Cardiac muscle cell (in vitro differentiated cells and primary cell): Measurements from ENCODE around the gene AKIRIN1. TPM values are rescaled to one million over a fixed set of nuclear protein-coding genes. Genes with fewer than 3 reads are reported as not detected.
"Not testable (repeated sequence)": the region's sequence is repeated elsewhere in the genome, so short reads cannot be mapped to it uniquely, and the experiment has no call there.

ENCODE experiments used
- DNase-seq, 2 donors: peaks; one replicate each; pipeline versions ENCODE4 v3.0.0 to v3.0.0-alpha.2; 2010 to 2017; ENCODE audit warnings: low read depth in 1 of 2, low spot score in 1 of 2
- H3K27ac ChIP-seq: fragments of 200-600 bp; sonication (generic); 2 replicates; pipeline ENCODE4 v1.5.1; 2016
- H3K27me3 ChIP-seq: fragments of 200-600 bp; sonication (generic); 2 replicates; pipeline ENCODE4 v1.6.0; 2016; ENCODE audit warnings: control low read depth
- H3K36me3 ChIP-seq: fragments of 200-600 bp; sonication (generic); 2 replicates; pipeline ENCODE4 v1.5.1; 2016; ENCODE audit warnings: control low read depth
- H3K4me1 ChIP-seq: fragments of 200-600 bp; sonication (generic); 2 replicates; pipeline ENCODE4 v1.8.1; 2017; ENCODE audit warnings: low read depth, mild to moderate bottlenecking, mixed run types
- H3K4me3 ChIP-seq: fragments of 200-600 bp; sonication (generic); 2 replicates; pipeline ENCODE4 v1.5.1; 2016; ENCODE audit warnings: mild to moderate bottlenecking
- H3K9me3 ChIP-seq: fragments of 200-600 bp; sonication (generic); 2 replicates; pipeline ENCODE4 v1.5.1; 2017; ENCODE audit warnings: low read depth, mild to moderate bottlenecking, control low read depth
- CTCF ChIP-seq: IDR thresholded peaks from 2 replicates; pipeline ENCODE4 v1.5.1; 2012; ENCODE audit warnings: low read depth, mild to moderate bottlenecking, low read length
- polyA plus RNA-seq: library from polyadenylated mRNA; unstranded; fragments of >200 nt; fragmentation: Nextera tagmentation; extraction: Ambion mirVana; gene quantifications from 2 replicates; pipeline ENCODE4 v1.2.1, GENCODE V29; 2016
- total RNA-seq: library from RNA; depleted of rRNA; stranded (reverse); fragments of >200 nt; gene quantifications from 2 replicates; pipeline ENCODE4 v1.2.3, GENCODE V29; 2016

AKIRIN1 gene
- total and polyA plus RNA-seq, 2 experiments from 2014 or later = 93.6 to 124 TPM

- Histone ChIP-seq H3K27ac (peak overlapping the region; percentile 25), H3K9me3 (no peaks in the 10 kb centered on the region), H3K27me3 (no peaks in the 10 kb centered on the region), H3K4me3 (no peak overlapping the region), H3K4me1 (peaks cover 7% of the 10 kb centered on the region), H3K36me3 (peaks cover 85% of the 10 kb centered on the region)
- no peak for TF ChIP-seq CTCF
- no peak for DNase-seq
Observed at GRCh38 chr1:39001516-39002421, 10.7 kb downstream of the AKIRIN1 start.

GRCh38 chr1:39003281-39003680 is 12.2 kb downstream of the AKIRIN1 start:
- Histone ChIP-seq H3K4me1 (no peaks in the 10 kb centered on the region), H3K27me3 (no peaks in the 10 kb centered on the region), H3K36me3 (peaks cover 90% of the 10 kb centered on the region), H3K27ac (peak overlapping the region; percentile 63), H3K4me3 (no peak overlapping the region), H3K9me3 (no peaks in the 10 kb centered on the region)
- no peak for TF ChIP-seq CTCF
- peak in 1 of 2 donors; percentile 42 for DNase-seq

- Histone ChIP-seq H3K4me1 (no peaks in the 10 kb centered on the region), H3K4me3 (no peak overlapping the region), H3K36me3 (peaks cover 85% of the 10 kb centered on the region), H3K27me3 (no peaks in the 10 kb centered on the region), H3K27ac (peak overlapping the region; percentile 63), H3K9me3 (no peaks in the 10 kb centered on the region)
- no peak for TF ChIP-seq CTCF
- peak in 1 of 2 donors; percentile 16 for DNase-seq
Observed at GRCh38 chr1:39003794-39004193, 12.7 kb downstream of the AKIRIN1 start.

DNA sequence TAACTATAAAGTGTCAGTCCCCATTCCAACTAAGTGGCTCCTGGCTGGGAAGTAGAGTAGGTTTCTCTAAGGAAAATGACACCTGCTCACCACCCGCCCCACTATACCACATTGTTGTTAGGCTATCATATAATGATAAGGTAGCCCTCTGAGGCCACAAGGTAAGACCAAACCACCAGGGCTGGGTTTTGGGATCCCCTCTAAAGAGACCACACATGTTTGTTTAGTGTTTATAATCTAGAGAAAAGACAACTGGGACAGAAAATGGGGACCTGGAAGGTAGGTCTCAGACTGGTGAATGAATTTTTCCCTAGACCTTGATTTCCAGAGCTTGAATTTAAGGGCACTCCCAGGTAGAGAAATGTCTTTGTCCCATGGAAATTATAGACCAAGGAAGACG is 15.2 kb downstream of the AKIRIN1 start:
- H3K4me1 ChIP-seq = no peaks in the 10 kb centered on the region
- no peaks in the 10 kb centered on the region for H3K27me3 ChIP-seq
- H3K27ac ChIP-seq = no peak overlapping the region
- H3K9me3 ChIP-seq = no peaks in the 10 kb centered on the region
- H3K4me3 ChIP-seq = no peak overlapping the region
- no peak for DNase-seq
- TF ChIP-seq CTCF = no peak
- peaks cover 72% of the 10 kb centered on the region for H3K36me3 ChIP-seq

- no peak for TF ChIP-seq CTCF
- Histone ChIP-seq H3K4me1 (no peaks in the 10 kb centered on the region), H3K27ac (no peak overlapping the region), H3K9me3 (no peaks in the 10 kb centered on the region), H3K4me3 (no peak overlapping the region), H3K27me3 (no peaks in the 10 kb centered on the region), H3K36me3 (peaks cover 65% of the 10 kb centered on the region)
- no peak for DNase-seq
Observed at GRCh38 chr1:39006726-39007645, 15.9 kb downstream of the AKIRIN1 start.

DNA sequence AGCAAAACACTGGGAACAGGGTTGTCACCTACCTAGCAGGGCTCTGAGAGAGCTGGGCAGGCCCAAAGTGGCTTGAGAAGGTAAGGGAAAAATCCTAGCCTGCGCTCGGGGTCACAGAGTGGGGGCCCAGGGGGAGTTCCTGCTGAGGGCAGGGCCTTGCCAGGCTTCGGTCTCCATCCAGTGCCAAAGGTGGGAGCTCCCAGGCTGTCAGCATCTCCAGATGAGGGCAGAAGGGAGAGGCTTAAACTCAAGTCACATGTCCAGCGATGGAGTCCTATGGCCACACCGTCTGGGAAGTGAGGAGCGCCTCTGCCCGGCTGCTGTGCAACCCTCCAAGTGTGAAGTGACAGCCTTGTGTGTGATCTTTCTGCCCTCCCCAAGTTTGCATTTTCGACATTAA is 23.9 kb downstream of the AKIRIN1 start:
- H3K9me3 ChIP-seq, DNase-seq, H3K4me1 ChIP-seq, H3K36me3 ChIP-seq, H3K27me3 ChIP-seq, H3K27ac ChIP-seq, H3K4me3 ChIP-seq: not testable (repeated sequence)
